Fibroblast of pulmonary artery (primary cell): ENCODE results near the gene MEF2B.

Experiments
- DNase-seq: peaks from one replicate; pipeline ENCODE4 v3.0.0-alpha.2; 2010; ENCODE audit warnings: low read depth
- H3K4me3 ChIP-seq: replicated peaks from 2 replicates; pipeline ENCODE4 v1.5.1; 2011; ENCODE audit warnings: low read depth, mild to moderate bottlenecking, control low read depth, low read length, moderate library complexity
- CTCF ChIP-seq: IDR thresholded peaks from 2 replicates; pipeline ENCODE4 v1.5.1; 2011; ENCODE audit warnings: mild to moderate bottlenecking, control low read depth, low read length, inconsistent platforms; ENCODE audit errors: missing control alignments

MEF2B gene

GRCh38 chr19:19123386-19123785 is 46.7 kb downstream of the MEF2B start:
- DNase-seq, result no peak
- TF ChIP-seq CTCF, result no peak
- no peak overlapping the region for H3K4me3 ChIP-seq

GRCh38 chr19:19122902-19123301 is 47.2 kb downstream of the MEF2B start:
- H3K4me3 ChIP-seq, result no peak overlapping the region
- DNase-seq, result no peak
- TF ChIP-seq CTCF, result no peak

DNA sequence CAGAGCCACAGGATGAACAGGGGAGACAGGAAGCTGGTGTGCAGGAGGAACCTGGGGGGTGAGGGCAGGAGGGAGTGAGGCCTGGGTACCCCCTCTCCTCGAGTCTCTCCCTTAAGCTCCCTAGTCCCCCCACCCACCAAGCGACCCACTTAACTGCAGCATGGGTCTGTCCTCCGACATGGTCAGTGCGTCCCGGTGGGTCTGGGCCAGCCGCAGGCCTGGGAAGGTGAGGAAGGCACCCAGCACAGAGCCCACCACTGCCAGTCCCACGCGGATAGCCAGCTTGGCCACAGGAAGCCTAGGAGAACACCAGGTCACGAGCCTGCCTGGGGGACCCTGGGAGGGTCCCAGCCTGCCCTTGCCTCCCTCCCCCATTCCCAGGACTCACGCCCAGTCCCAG is 48.7 kb downstream of the MEF2B start:
- H3K4me3 ChIP-seq, result no peak overlapping the region
- no peak for DNase-seq
- TF ChIP-seq CTCF, result no peak

DNA sequence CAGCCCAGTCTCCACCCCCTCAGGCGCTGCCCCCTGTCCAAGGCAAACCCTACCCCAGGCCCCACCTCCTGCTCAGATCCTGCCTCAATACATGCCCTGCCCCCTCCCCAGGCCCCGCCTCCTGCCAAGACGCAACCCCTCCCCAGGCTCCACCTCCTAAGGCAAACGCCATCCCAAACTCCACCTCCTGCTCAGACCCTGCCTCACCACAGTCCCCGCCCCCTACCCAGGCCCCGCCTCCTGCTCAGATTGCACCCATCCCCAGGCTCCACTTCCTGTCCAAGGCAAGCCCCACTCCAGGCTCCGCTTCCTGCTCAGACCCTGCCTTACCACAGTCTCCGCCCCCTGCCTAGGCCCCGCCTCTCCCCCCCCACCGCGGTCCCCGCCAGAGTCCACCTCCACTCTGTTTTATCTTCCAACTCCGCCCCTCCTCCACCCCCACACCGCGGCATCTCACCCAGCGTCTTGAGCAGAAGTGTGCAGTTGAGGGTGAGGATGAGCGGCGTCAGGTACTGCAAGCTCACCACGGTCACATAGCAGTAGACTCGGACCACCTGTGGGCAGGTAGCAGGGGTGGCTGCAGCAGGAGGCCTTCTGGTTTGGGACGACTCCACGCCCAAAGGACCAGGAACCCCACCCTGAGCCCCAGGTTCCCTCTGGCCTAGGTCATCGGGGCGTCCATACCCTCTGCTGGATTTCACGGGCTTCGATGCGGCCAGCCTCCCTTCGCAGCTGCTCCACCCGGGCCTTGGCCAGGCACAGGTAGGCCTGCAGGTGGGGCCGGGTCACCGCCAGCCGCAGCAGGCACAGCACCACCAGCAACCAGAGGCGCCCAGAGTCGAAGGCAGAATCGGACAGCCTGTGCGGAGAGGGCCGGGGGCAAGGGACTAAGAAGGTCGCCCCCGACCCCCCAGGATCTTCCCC is 49.5 kb downstream of the MEF2B start:
- no peak overlapping the region for H3K4me3 ChIP-seq
- DNase-seq, result peak; percentile 82
- no peak for TF ChIP-seq CTCF

DNA sequence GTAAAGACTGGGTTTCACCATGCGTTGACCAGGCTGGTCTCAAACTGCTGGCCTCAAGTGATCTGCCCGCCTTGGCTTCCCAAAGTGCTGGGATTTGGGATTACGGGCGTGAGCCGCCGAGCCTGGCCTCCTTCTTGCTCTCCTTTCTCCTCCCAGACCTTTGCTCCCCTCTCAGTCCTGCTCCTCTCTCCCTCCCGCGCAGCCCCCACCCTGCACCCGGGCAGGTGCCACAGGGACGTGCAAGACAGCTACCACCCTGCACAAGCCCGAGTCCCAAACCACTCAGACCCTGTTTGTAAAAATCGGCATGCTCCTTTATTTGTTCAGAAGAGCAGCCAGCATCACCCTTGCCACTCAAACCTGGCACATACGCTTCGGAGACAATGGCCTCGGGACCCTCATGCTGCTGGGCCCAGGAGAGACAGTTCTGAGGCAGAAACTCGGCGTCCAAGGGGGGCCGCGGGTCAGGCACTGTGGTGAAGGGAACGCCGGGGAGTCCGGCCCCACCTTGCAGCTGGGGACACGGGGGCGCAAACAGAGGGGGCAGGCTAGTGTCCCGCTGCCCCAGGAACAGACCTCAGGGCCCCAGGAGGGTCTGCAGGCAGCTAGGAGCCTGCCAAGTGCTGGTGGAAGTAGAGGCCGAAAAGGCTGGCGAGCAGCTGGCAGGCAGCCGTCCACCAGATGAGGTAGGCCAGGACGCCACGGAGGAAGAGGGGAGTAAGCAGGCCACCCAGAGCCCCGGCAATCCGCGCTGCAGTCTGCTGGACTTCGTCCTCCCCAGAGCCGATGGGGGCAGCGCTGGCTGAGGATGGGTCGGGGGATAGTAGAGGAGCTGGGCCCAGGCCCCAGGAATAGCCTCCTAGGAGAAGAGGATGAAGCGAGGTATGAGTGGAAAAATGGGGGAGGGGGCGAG is 50.5 kb downstream of the MEF2B start:
- TF ChIP-seq CTCF, result no peak
- no peak overlapping the region for H3K4me3 ChIP-seq
- DNase-seq, result no peak

DNA sequence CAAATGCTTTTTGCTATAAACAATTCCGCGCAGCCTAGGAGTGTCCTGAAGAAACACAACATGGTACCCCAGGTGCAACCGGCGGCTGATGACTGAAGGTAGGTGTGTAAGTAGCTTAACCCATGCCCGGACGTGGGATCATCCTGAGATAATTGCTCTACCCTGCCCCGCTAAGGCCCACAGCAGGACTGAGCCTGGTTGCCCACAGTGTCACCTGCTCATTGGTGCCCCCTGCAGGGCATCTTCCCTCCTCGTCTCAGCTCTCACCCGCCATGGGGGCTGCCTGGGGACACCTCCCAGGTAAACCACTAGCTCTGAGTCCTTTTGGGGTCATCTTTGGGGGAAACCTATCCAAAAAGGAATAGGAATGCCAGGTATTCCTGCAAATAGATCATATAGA is 54.1 kb downstream of the MEF2B start:
- DNase-seq, result peak; percentile 25
- peak; percentile 56 for TF ChIP-seq CTCF
- no peak overlapping the region for H3K4me3 ChIP-seq
